Measurements from ENCODE around the gene PITPNM3. TPM values are rescaled to one million over a fixed set of nuclear protein-coding genes. Genes with fewer than 3 reads are reported as not detected.

The PITPNM3 gene
- total RNA-seq, 1 donor from 2014 or later: 0.77 TPM

GRCh38 chr17:6526362-6527152 is 29.8 kb downstream of the PITPNM3 start:
- intact Hi-C loops (cut with micrococcal nuclease): no loop called here

GRCh38 chr17:6525731-6526130 is 30.6 kb downstream of the PITPNM3 start:
- intact Hi-C loops (cut with micrococcal nuclease): no loop called here

- intact Hi-C loops (cut with micrococcal nuclease): no loop called here
These were observed 31.2 kb downstream of the PITPNM3 start for GRCh38 chr17:6525141-6525540.

GRCh38 chr17:6524520-6524919 is 31.8 kb downstream of the PITPNM3 start:
- intact Hi-C loops (cut with micrococcal nuclease): no loop called here

GRCh38 chr17:6523809-6524355 is 32.5 kb downstream of the PITPNM3 start:
- intact Hi-C loops (cut with micrococcal nuclease): no loop called here

- intact Hi-C loops (cut with micrococcal nuclease): no loop called here
These were observed 33.0 kb downstream of the PITPNM3 start for GRCh38 chr17:6523330-6523729.

- intact Hi-C loops (cut with micrococcal nuclease): no loop called here
These were observed 34.8 kb downstream of the PITPNM3 start for GRCh38 chr17:6521586-6521985.

GRCh38 chr17:6517062-6517461 is 39.3 kb downstream of the PITPNM3 start:
- intact Hi-C loops (cut with micrococcal nuclease): no loop called here

GRCh38 chr17:6514371-6514770 is 42.0 kb downstream of the PITPNM3 start:
- intact Hi-C loops (cut with micrococcal nuclease): no loop called here

- intact Hi-C loops (cut with micrococcal nuclease): no loop called here
These were observed 43.8 kb downstream of the PITPNM3 start for GRCh38 chr17:6512552-6512951.

GRCh38 chr17:6510321-6510977 is 45.9 kb downstream of the PITPNM3 start:
- intact Hi-C loops (cut with micrococcal nuclease): no loop called here

- intact Hi-C loops (cut with micrococcal nuclease): no loop called here
These were observed 46.4 kb downstream of the PITPNM3 start for GRCh38 chr17:6509921-6510320.

- intact Hi-C loops (cut with micrococcal nuclease): no loop called here
These were observed 47.2 kb downstream of the PITPNM3 start for GRCh38 chr17:6509031-6509771.

GRCh38 chr17:6508519-6509030 is 47.8 kb downstream of the PITPNM3 start:
- intact Hi-C loops (cut with micrococcal nuclease): no loop called here

GRCh38 chr17:6508016-6508415 is 48.3 kb downstream of the PITPNM3 start:
- intact Hi-C loops (cut with micrococcal nuclease): no loop called here

- intact Hi-C loops (cut with micrococcal nuclease): no loop called here
These were observed 48.8 kb downstream of the PITPNM3 start for GRCh38 chr17:6507535-6507934.

GRCh38 chr17:6506679-6507231 is 49.6 kb downstream of the PITPNM3 start:
- intact Hi-C loops (cut with micrococcal nuclease): no loop called here

GRCh38 chr17:6505425-6506142 is 50.8 kb downstream of the PITPNM3 start:
- intact Hi-C loops (cut with micrococcal nuclease): no loop called here

GRCh38 chr17:6503641-6504195 is 52.6 kb downstream of the PITPNM3 start:
- intact Hi-C loops (cut with micrococcal nuclease): no loop called here

GRCh38 chr17:6502871-6503509 is 53.4 kb downstream of the PITPNM3 start:
- intact Hi-C loops (cut with micrococcal nuclease): no loop called here

Data from T-helper 2 cell treated with Interferon-gamma antibody and Interleukin-4, amounts not matched to agents 100 ng/mL and 5 ng/mL, for 36 hours (primary cell).